Smooth muscle cell (in vitro differentiated cells): Measurements from ENCODE around the gene TENM4. TPM values are rescaled to one million over a fixed set of nuclear protein-coding genes. Genes with fewer than 3 reads are reported as not detected.

Source experiments
- DNase-seq: peaks from one replicate; lab custom pipeline; 2025; ENCODE audit not compliant: unreplicated experiment; lab: John Stamatoyannopoulos, UW
- H2AFZ ChIP-seq: fragments of 200-600 bp; sonication (generic); 2 replicates; pipeline ENCODE4 v1.6.0; 2016; ENCODE audit warnings: antibody characterized with exemption, low read depth, mild to moderate bottlenecking
- H3F3A ChIP-seq: fragments of 200-600 bp; sonication (generic); 2 replicates; pipeline ENCODE4 v1.6.0; 2017; ENCODE audit warnings: antibody characterized with exemption, low read depth
- H3K27ac ChIP-seq: fragments of 200-600 bp; sonication (generic); 2 replicates; pipeline ENCODE4 v1.5.1; 2016; ENCODE audit warnings: low read depth, mild to moderate bottlenecking
- H3K27me3 ChIP-seq: fragments of 200-600 bp; sonication (generic); 2 replicates; pipeline ENCODE4 v1.6.1; 2016; ENCODE audit warnings: low read depth, mild to moderate bottlenecking
- H3K36me3 ChIP-seq: fragments of 200-600 bp; sonication (generic); 2 replicates; pipeline ENCODE4 v1.5.1; 2016; ENCODE audit warnings: low read depth
- H3K4me1 ChIP-seq: fragments of 200-600 bp; sonication (generic); 2 replicates; pipeline ENCODE4 v1.5.1; 2016; ENCODE audit warnings: low read depth
- H3K4me2 ChIP-seq: fragments of 200-600 bp; sonication (generic); 2 replicates; pipeline ENCODE4 v1.6.0; 2016; ENCODE audit warnings: mild to moderate bottlenecking
- H3K4me3 ChIP-seq: fragments of 200-600 bp; sonication (generic); 2 replicates; pipeline ENCODE4 v1.5.1; 2016; ENCODE audit warnings: mild to moderate bottlenecking
- H3K79me2 ChIP-seq: fragments of 200-600 bp; sonication (generic); 2 replicates; pipeline ENCODE4 v1.6.0; 2016; ENCODE audit warnings: low read depth, mild to moderate bottlenecking
- H3K9ac ChIP-seq: fragments of 200-600 bp; sonication (generic); 2 replicates; pipeline ENCODE4 v1.6.0; 2016; ENCODE audit warnings: low read depth
- H3K9me3 ChIP-seq: fragments of 200-600 bp; sonication (generic); replicated peaks from 2 replicates; pipeline ENCODE4 v1.5.1; 2016; ENCODE audit warnings: low read depth
- H4K20me1 ChIP-seq: fragments of 200-600 bp; sonication (generic); 2 replicates; pipeline ENCODE4 v1.6.0; 2016; ENCODE audit warnings: low read depth
- CTCF ChIP-seq: fragments of 200-600 bp; sonication (generic); IDR thresholded peaks from 2 replicates; pipeline ENCODE4 v1.5.1; 2017; ENCODE audit warnings: borderline replicate concordance, mild to moderate bottlenecking, antibody characterized with exemption; ENCODE audit not compliant: insufficient read depth, poor library complexity, severe bottlenecking
- WGBS: methylation state at CpG from one replicate; pipeline ENCODE4 v1.1.7; 2016; ENCODE audit warnings: low lambda C conversion rate; 5-methylcytosine and 5-hydroxymethylcytosine counted together
- polyA plus RNA-seq: library from polyadenylated mRNA; unstranded; fragments of >200 nt; fragmentation: Nextera tagmentation; extraction: Ambion mirVana; gene quantifications from 2 replicates; pipeline ENCODE4 v1.2.1, GENCODE V29; 2016
- total RNA-seq: library from RNA; depleted of rRNA; stranded (reverse); fragments of >200 nt; gene quantifications from 2 replicates; pipeline ENCODE4 v1.2.3, GENCODE V29; 2014

TENM4 gene
- total and polyA plus RNA-seq, 2 experiments from 2014 or later = 31.6 to 38.2 TPM

- no peak for TF ChIP-seq CTCF
- no peak overlapping the region for H2AFZ ChIP-seq
- H3K4me3 ChIP-seq = no peak overlapping the region
- no peaks in the 10 kb centered on the region for H3K36me3 ChIP-seq
- H3K79me2 ChIP-seq = no peaks in the 10 kb centered on the region
- H3K9me3 ChIP-seq = no peaks in the 10 kb centered on the region
- H3K27me3 ChIP-seq = no peaks in the 10 kb centered on the region
- no peaks in the 10 kb centered on the region for H3F3A ChIP-seq
- H4K20me1 ChIP-seq = peaks cover 4% of the 10 kb centered on the region
- H3K4me2 ChIP-seq = no peak overlapping the region
- no peak overlapping the region for H3K9ac ChIP-seq
- no peak for DNase-seq
- H3K4me1 ChIP-seq = no peaks in the 10 kb centered on the region
- no peak overlapping the region for H3K27ac ChIP-seq
- 90% methylated on average over 1 of the region's 1 CpG for WGBS
Observed at GRCh38 chr11:79205786-79206185, 235.0 kb downstream of the TENM4 start.

GRCh38 chr11:79201677-79202347, 239.0 kb downstream of the TENM4 start:
- H3K4me3 ChIP-seq = no peak overlapping the region
- 48% methylated on average over 3 of the region's 3 CpGs for WGBS

GRCh38 chr11:79200398-79201070, 240.3 kb downstream of the TENM4 start:
- H3K27me3 ChIP-seq = no peaks in the 10 kb centered on the region
- no peak overlapping the region for H3K27ac ChIP-seq
- no peak overlapping the region for H2AFZ ChIP-seq
- peaks cover 4% of the 10 kb centered on the region for H4K20me1 ChIP-seq
- H3K9me3 ChIP-seq = no peaks in the 10 kb centered on the region
- no peak for DNase-seq
- H3K79me2 ChIP-seq = no peaks in the 10 kb centered on the region
- H3K4me1 ChIP-seq = no peaks in the 10 kb centered on the region
- H3F3A ChIP-seq = no peaks in the 10 kb centered on the region
- no peak overlapping the region for H3K4me3 ChIP-seq
- H3K36me3 ChIP-seq = no peaks in the 10 kb centered on the region
- no peak for TF ChIP-seq CTCF
- no peak overlapping the region for H3K9ac ChIP-seq
- H3K4me2 ChIP-seq = no peak overlapping the region
- WGBS = 87% methylated on average over 5 of the region's 5 CpGs

More at GRCh38 chr11:79201677-79202347, 239.0 kb downstream of the TENM4 start:
- H3K36me3 ChIP-seq = no peaks in the 10 kb centered on the region
- H4K20me1 ChIP-seq = peaks cover 4% of the 10 kb centered on the region
- no peak overlapping the region for H2AFZ ChIP-seq
- DNase-seq = no peak
- no peak overlapping the region for H3K9ac ChIP-seq
- TF ChIP-seq CTCF = no peak
- no peak overlapping the region for H3K4me2 ChIP-seq
- no peaks in the 10 kb centered on the region for H3F3A ChIP-seq
- no peaks in the 10 kb centered on the region for H3K27me3 ChIP-seq
- H3K79me2 ChIP-seq = no peaks in the 10 kb centered on the region
- no peaks in the 10 kb centered on the region for H3K9me3 ChIP-seq
- H3K27ac ChIP-seq = no peak overlapping the region
- no peaks in the 10 kb centered on the region for H3K4me1 ChIP-seq
